Measurements from ENCODE around the gene TRAT1. TPM values are rescaled to one million over a fixed set of nuclear protein-coding genes. Genes with fewer than 3 reads are reported as not detected.

TRAT1 gene
- total RNA-seq, 2 donors from 2014 or later = not detected

DNA sequence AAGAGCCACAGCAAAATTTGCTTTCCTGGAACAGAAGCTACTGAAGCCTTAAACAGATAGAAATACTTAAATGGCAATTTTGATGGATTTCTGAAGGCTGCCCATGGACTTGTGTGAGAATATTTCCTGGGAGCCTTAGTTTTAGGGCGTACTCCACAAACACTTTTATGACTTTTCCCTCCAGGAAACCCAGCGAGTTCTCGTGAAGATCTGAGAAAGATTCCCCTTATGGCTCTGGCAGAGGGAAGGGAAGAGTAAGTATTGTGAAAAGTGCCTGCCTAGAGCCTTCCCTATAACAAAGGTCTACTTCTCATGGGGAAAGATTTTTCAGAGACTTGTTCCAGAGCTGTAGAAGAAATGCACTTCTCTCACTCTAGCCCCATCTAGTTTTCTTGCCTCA is 31.1 kb upstream of the TRAT1 start:
- DNase-seq (no peak), ATAC-seq (no peak)
- no peaks in the 10 kb centered on the region for H3K4me1 ChIP-seq
- H3K27me3 ChIP-seq = no peaks in the 10 kb centered on the region
- TF ChIP-seq, protein P1, sequence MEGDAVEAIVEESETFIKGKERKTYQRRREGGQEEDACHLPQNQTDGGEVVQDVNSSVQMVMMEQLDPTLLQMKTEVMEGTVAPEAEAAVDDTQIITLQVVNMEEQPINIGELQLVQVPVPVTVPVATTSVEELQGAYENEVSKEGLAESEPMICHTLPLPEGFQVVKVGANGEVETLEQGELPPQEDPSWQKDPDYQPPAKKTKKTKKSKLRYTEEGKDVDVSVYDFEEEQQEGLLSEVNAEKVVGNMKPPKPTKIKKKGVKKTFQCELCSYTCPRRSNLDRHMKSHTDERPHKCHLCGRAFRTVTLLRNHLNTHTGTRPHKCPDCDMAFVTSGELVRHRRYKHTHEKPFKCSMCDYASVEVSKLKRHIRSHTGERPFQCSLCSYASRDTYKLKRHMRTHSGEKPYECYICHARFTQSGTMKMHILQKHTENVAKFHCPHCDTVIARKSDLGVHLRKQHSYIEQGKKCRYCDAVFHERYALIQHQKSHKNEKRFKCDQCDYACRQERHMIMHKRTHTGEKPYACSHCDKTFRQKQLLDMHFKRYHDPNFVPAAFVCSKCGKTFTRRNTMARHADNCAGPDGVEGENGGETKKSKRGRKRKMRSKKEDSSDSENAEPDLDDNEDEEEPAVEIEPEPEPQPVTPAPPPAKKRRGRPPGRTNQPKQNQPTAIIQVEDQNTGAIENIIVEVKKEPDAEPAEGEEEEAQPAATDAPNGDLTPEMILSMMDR (IDR thresholded peaks at IDR 0.05) = no peak
- TF ChIP-seq POLR2A (IDR thresholded peaks at IDR 0.05) = no peak
- 39 to 55% methylated on average over 3 of the region's 3 CpGs for WGBS, 2 donors
- H3K36me3 ChIP-seq (replicated peaks in 1 of 2; ENCODE audit: insufficient read depth in 1 of 2, low read depth in 2 of 2) = no peaks in the 10 kb centered on the region
- no peaks in the 10 kb centered on the region for H3K9me3 ChIP-seq
- no peak overlapping the region for H3K4me3 ChIP-seq
- intact Hi-C loops (cut with DNase I) = no loop called here
- H3K27ac ChIP-seq = no peak overlapping the region

DNA sequence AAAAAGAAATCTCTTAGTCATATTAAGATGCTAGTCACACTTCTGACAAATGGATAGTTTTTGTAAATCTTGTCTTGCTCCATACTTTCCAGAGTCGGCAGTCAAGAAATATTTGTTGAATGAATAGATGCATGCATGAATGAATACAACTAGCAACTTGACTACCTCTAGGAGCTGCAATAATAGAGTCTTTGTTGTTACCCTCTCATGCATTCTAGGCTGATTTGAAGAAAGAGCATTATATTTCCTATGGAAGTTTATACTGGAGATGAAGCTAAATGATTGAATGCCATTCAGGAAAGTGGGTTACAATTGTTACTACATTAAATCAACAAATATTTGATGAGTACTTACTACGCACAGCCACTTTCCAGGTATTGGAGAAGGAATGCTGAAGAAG is 18.1 kb upstream of the TRAT1 start:
- DNase-seq (no peak), ATAC-seq (no peak)
- H3K4me3 ChIP-seq = no peak overlapping the region
- no peaks in the 10 kb centered on the region for H3K9me3 ChIP-seq
- TF ChIP-seq POLR2A (IDR thresholded peaks at IDR 0.05) = no peak
- TF ChIP-seq, protein P1 (IDR thresholded peaks at IDR 0.05) = no peak
- H3K4me1 ChIP-seq = no peaks in the 10 kb centered on the region
- no peak overlapping the region for H3K27ac ChIP-seq
- intact Hi-C loops (cut with DNase I) = no loop called here
- no peaks in the 10 kb centered on the region for H3K27me3 ChIP-seq
- no peaks in the 10 kb centered on the region for H3K36me3 ChIP-seq (replicated peaks in 1 of 2; ENCODE audit: insufficient read depth in 1 of 2, low read depth in 2 of 2)
- 76 to 78% methylated on average over 2 of the region's 2 CpGs for WGBS, 2 donors

DNA sequence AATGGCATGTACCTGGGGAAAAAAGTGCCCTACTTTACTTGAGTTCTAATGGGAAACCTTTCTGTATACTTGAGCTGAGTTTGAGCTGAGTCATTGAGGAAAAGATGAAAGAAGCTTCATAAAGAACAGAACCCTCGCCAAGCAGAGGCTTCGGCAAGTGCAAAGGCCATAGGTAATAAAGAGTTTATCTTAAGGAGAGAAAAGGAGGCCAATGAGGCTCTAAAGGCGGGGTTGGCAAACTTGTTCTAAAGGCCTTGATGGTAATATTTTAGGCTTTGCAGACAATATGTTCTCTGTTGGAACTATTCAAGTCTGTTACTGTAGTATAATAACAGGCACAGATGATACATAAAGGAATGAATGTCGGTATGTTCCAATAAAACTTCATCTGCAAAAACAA is 17.6 kb upstream of the TRAT1 start:
- no peaks in the 10 kb centered on the region for H3K36me3 ChIP-seq (replicated peaks in 1 of 2; ENCODE audit: insufficient read depth in 1 of 2, low read depth in 2 of 2)
- no peaks in the 10 kb centered on the region for H3K27me3 ChIP-seq
- no peak overlapping the region for H3K4me3 ChIP-seq
- no peak for DNase-seq
- no peaks in the 10 kb centered on the region for H3K9me3 ChIP-seq
- ATAC-seq = no peak
- no peaks in the 10 kb centered on the region for H3K4me1 ChIP-seq
- no peak overlapping the region for H3K27ac ChIP-seq
- 90 to 93% methylated on average over 4 of the region's 4 CpGs for WGBS, 2 donors
- no peak for TF ChIP-seq POLR2A (IDR thresholded peaks at IDR 0.05)
- TF ChIP-seq, protein P1 (IDR thresholded peaks at IDR 0.05) = no peak
- intact Hi-C loops (cut with DNase I) = no loop called here

DNA sequence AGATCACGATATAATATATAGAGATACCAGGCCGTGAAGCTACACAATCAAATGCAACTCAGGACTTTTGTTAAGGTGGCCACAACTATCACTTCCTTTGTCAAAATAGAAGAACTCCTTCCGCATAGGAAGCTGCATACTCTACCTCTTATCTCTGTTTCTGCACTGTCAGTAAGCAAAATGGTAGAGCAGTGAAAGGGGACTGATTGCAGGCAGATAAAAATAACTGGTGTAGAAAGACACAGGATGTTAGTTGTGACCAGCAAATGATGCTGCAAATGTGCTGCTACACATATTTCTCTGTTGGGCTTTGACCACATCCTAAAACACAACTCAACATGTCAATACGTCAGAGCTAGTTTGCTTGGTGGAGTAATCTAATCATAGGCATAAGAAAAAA is 16.3 kb upstream of the TRAT1 start:
- 70 to 73% methylated on average over 4 of the region's 4 CpGs for WGBS, 2 donors
- Histone ChIP-seq H3K27ac (no peak overlapping the region), H3K9me3 (no peaks in the 10 kb centered on the region), H3K4me1 (no peaks in the 10 kb centered on the region), H3K4me3 (no peak overlapping the region), H3K27me3 (no peaks in the 10 kb centered on the region), H3K36me3 (replicated peaks in 1 of 2; ENCODE audit: insufficient read depth in 1 of 2, low read depth in 2 of 2) (no peaks in the 10 kb centered on the region)
- intact Hi-C loops (cut with DNase I) = no loop called here
- TF ChIP-seq, protein P1 (IDR thresholded peaks at IDR 0.05) = no peak
- no peak for TF ChIP-seq POLR2A (IDR thresholded peaks at IDR 0.05)
- no peak for ATAC-seq
- DNase-seq = peak in 1 of 4 donors; percentile 6

DNA sequence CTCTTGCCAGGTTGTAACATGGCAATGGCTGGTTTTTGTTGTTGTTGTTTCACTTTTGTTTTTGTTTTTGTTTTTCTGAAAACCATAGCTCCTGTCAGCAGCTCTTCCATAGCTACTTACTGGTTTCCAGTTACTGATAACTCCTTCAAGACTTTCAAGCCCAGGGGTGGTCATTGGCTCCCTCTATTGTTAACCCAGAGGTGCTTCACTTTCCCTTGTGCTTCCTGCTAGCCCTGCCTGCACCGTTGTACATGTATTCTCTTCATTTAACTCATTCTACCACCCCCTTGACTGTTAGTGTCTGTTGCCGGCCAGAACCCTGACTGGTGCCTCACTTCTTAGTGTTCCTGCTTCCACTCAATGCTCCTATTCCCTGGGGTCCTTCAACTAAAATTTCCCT is 4.2 kb upstream of the TRAT1 start:
- peak; percentile 14 to 52 (median 30) for DNase-seq

More for the DNA sequence above, 4.2 kb upstream of the TRAT1 start:
- H3K9me3 ChIP-seq = no peaks in the 10 kb centered on the region
- H3K27ac ChIP-seq = no peak overlapping the region
- 11 to 21% methylated on average over 2 of the region's 2 CpGs for WGBS, 2 donors
- H3K4me1 ChIP-seq = no peaks in the 10 kb centered on the region
- intact Hi-C loops (cut with DNase I) = no loop called here
- ATAC-seq = no peak
- no peak for TF ChIP-seq POLR2A (IDR thresholded peaks at IDR 0.05)
- TF ChIP-seq, protein P1 (IDR thresholded peaks at IDR 0.05) = peak; percentile 11 to 61 (median 18)
- H3K36me3 ChIP-seq (replicated peaks in 1 of 2; ENCODE audit: insufficient read depth in 1 of 2, low read depth in 2 of 2) = no peaks in the 10 kb centered on the region
- H3K27me3 ChIP-seq = no peaks in the 10 kb centered on the region
- H3K4me3 ChIP-seq = no peak overlapping the region

Data from body of pancreas (tissue), 4 donors.